ENCODE data around the gene MCOLN2.

The MCOLN2 gene

DNA sequence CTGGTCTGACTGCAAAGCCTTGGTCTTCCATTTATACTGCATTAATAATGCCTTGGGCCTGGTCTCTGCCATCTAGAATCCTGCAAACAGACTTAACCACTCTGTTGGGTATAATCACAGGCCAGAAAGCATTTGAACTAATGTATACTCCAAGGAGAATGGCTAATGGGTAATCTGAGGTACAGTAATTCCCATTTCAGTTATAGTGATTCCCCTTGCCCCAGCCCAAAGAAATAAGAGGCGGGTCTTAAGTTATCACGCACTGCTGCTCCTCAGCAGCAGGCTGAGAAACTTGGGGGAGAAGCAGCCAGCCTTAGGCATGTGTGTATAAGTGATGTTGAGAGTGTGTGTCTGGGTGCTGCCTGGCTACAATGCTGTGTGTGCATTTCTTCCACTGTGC is 106.3 kb downstream of the MCOLN2 start:
- DNase-seq: no peak

DNA sequence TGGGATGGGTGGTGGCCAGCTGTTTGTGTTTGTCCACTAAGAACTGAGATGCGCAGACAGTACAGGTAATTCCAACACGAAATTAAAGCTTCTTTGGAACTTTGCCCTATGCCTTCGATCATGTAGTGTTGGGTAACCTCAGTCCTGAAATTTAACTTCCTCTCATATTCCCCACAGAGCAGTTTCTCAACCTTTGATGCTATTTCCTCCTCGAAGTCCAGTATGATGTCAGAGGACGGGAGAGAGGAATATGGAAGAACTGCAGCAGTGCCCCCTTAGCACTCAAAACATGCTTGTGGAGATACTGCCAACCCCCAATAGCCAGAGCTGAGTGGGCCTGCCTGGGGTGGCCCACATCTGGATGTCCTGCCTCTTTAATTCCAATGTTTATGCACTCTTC is 107.5 kb downstream of the MCOLN2 start:
- DNase-seq: no peak

DNA sequence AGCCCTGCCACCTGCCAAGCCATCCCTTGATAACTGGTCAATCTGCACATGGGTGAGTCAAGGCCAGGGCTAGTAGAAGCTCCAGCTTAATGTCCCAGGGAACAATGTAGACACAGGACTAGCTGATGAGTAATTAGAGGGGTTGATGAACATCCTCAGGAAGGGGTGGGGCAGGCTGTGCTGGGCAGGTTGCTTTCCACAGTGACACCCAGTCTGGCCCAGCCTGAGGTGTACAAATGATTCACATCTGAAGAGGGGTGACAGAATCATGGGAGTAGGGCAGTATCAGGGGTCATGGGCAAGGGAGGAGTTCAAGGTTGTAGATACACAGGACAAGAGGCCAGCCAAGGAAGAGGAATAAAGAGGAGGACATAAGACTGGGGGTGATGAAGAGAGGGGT is 108.2 kb downstream of the MCOLN2 start:
- DNase-seq: no peak

DNA sequence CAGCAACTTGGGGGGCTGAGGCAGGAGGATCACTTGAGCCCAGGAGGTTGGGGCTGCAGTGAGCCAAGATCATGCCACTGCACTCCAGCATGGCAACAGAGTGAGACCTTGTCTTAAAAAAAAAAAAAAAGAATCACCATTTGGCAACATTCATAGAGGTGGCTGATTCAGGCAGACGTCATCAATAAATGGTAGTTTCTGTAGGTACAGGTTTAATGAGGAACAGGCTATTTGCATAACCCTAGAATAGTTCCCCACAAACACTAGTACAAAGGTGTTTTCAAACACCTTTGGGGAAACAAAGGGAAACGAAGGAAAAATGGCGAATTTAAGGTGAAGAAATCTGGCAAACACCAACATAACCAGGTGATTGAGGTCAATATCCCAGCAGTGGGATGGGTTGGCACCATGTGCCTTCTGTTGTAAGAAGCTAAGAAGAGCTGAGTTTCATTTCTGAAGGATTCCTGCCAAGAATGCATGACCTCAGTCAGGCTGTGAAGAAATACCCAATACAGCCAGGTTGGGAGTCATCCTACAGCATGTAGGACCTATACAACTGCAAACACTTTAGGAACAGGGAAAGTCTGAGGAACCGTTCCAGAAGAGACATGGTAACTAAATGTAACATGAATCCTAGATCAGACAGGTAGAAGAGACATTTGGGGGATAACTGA is 109.5 kb downstream of the MCOLN2 start:
- no peak for DNase-seq

DNA sequence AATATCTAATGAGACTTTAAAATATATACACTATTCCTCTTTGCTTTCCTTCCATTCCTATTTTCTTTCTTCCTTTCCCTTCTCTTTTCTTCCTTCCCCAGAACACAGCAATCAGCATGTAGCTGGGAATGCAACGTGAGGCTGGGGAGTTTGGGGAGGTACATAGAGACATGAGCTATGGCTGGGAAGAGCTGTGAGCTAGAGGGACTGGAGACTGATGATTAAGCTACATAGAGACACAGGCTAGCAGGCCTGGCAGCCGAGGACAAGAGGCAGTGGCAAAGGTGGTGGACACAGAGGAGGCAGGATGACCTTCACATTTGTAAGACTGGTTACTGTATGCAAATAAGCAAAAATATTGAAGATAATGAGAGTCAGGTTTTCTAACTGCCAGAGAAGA is 111.4 kb downstream of the MCOLN2 start:
- DNase-seq: no peak

DNA sequence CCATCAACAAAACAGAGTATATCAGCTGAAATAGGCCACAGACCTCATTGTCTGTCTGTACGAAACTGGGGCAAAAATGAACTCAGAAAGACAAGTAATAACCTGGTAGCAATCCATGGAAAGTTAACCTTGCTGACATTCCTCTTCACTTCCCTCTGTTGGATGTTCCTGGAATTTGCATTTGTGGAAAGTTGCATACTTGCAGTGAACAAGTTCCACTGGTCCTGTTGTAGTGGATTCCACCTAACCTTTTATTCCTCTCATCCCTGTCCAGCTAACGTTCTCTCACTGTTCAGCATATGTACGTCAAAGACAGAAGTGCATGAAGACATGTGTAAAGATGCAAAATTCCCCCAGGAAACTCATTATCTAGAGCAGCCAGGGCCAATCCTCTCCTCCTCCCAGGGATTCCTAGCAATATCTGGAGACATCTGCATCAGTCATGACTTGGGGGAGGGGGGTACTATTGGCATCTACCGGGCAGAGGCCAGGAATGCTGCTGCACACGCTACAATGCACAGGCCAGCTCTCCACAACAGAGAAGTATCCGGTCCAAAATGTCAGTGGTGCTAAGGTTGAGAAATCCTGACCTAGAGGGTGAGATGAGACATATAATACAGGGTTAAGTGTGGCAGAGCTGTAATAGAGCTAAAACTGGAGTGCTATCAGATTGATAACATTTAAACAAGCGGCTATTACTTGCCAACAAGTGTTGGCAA is 112.1 kb downstream of the MCOLN2 start:
- DNase-seq: no peak

DNA sequence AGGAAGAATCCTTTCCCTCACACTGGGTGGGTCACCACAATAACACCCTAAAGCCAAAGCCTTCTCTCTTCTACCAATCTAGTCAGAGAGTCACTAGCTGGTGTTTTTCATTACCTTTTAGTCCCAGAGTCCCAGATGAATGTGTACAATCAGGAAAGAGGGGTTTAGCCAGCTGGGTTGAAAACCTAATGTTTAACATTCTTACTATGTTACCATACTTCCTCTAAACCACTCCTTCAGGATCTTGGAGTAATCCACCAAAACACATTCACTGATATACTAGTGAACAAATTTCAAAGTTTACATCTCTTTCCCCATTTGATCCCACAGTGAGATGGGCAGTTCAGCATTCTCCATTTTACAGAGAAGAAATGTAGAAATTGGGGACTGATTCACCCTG is 113.6 kb downstream of the MCOLN2 start:
- DNase-seq: no peak

DNA sequence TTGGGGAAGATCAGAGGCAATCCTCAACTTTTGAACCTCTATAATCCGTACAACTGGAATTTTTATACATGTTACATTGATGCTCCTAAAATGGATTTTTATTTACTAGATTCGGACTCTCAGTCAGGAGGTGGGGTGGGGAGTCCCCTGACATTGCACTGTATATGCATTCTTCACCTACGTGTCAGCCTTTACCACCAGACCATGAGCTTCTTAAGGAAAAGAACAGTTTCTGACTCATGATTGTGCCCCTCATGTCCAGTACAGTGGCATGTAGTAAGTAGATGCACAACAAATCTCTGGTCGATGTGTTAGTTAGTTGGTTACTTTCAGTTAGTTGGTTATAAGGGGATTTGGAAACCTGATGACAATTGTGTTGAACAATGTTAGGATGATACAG is 119.3 kb downstream of the MCOLN2 start:
- DNase-seq: no peak

DNA sequence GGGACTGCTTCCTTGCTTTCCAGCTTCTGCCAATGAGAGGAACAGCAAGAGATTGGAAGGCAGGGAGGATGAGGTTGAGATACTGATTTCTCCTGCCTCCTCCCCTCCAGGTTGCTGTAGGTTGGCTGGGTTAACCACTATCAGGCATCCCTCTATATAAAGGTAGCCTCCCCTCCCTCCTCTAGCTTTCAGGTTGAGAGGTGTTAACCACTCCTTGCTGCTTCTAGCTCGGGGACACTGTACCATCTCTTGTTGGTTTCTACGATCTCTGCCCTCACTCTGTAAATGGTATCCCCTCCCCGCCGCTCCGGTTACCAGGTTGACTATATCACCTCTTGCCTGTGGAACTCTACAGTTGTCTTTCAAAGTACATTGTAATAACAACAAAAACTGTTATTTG is 120.6 kb downstream of the MCOLN2 start:
- no peak for DNase-seq

Measured in activated naive CD4-positive, alpha-beta T cell treated with anti-CD3 and anti-CD28 coated beads, Interleukin-2, amount 50 U/mL, for 16 hours (primary cell).